ENCODE measurements around the gene NUTM2G. TPM values are rescaled to one million over a fixed set of nuclear protein-coding genes. Genes with fewer than 3 reads are reported as not detected.
"Not testable (repeated sequence)": the region's sequence is repeated elsewhere in the genome, so short reads cannot be mapped to it uniquely, and the experiment has no call there.

NUTM2G gene
- total RNA-seq, 2 experiments from 2014 or later, result not detected

DNA sequence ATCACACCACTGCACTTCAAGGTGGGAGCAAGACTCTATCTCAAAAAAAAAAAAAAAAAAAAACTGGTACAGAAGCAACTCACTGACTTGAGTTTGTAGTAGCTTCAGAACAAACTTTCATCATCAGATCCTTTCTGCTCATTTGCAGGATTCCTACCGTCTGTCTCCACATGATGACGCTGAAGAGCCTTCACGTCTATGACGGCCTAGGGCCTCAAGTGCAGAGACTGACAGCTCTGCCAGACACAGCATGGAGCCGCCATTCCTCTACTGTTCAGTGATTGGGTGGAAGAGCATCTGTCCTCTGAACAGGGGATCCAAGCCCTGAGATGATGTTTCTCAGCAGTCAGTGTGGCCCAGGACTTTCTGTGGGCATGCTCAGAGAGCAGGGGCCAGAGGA lies 3.1 kb upstream of the NUTM2G start:
- H3K36me3 Mint-ChIP-seq; H3K27me3 Mint-ChIP-seq; H3K4me3 Mint-ChIP-seq; DNase-seq; CTCF ChIA-PET; intact Hi-C loops (cut with micrococcal nuclease); H3K9me3 Mint-ChIP-seq; H3K27ac Mint-ChIP-seq; H3K4me1 Mint-ChIP-seq (ENCODE audit: low read depth); POLR2A ChIA-PET: not testable (repeated sequence)

DNA sequence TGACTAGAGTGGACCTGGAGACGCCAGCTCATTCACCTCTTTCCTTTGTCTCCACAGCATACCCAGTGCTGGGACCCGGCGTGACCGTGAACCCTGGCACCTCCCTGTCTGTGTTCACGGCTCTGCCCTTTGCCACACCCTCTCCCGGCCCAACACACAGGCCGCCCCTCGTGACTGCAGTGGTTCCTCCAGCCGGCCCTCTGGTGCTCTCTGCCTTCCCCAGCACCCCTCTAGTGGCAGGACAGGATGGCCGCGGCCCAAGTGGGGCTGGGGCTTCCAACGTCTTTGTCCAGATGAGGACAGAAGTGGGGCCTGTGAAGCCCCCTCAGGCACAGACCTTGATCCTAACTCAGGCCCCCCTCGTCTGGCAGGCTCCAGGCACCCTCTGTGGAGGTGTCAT lies 3.0 kb downstream of the NUTM2G start:
- H3K4me1 Mint-ChIP-seq (ENCODE audit: low read depth); H3K9me3 Mint-ChIP-seq; H3K27ac Mint-ChIP-seq; POLR2A ChIA-PET; CTCF ChIA-PET; H3K27me3 Mint-ChIP-seq; H3K4me3 Mint-ChIP-seq; H3K36me3 Mint-ChIP-seq; intact Hi-C loops (cut with micrococcal nuclease); DNase-seq: not testable (repeated sequence)

DNA sequence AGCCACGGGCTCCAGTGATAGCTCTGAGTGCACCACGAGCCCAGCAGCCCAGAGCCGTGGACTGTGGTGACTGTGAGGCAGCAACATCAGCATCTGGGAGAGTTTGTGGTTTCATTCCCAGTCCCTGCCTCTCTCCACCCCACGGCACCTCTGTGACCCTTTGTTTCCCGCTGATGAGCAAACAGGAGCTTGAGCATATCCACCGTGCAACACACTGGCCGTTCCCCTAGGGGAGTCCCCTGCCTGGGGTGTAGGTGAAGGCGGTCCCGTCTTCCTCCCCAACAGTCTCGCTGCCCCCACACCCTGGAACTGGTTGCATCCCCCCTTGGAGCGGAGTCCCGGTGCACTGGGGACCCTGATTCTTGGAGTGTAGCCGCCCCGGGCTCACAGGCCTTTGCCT lies 5.5 kb downstream of the NUTM2G start:
- H3K27ac Mint-ChIP-seq; CTCF ChIA-PET; H3K9me3 Mint-ChIP-seq; POLR2A ChIA-PET; DNase-seq; intact Hi-C loops (cut with micrococcal nuclease); H3K27me3 Mint-ChIP-seq; H3K36me3 Mint-ChIP-seq; H3K4me3 Mint-ChIP-seq; H3K4me1 Mint-ChIP-seq (ENCODE audit: low read depth): not testable (repeated sequence)

DNA sequence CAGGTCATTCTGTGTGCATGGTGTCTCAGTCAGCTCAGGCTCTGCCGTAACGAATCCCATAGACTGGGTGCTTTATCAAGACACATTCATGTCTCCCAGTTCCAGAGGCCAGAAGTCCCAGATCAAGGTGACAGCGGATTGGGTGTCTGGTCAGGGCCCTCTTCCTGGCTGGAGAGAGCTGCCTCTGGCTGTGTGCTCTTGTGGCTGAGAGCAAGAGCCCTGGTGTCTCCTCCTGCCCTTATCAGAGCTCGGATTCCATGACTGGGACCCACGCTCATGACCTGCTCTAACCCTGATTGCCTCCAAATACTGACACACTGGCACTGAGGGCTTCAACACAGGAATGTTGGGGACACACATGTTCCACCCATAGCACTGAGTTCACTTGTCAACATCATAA lies 6.1 kb downstream of the NUTM2G start:
- H3K9me3 Mint-ChIP-seq; DNase-seq; H3K36me3 Mint-ChIP-seq; H3K4me1 Mint-ChIP-seq (ENCODE audit: low read depth); H3K27ac Mint-ChIP-seq; intact Hi-C loops (cut with micrococcal nuclease); H3K27me3 Mint-ChIP-seq; H3K4me3 Mint-ChIP-seq; POLR2A ChIA-PET; CTCF ChIA-PET: not testable (repeated sequence)

DNA sequence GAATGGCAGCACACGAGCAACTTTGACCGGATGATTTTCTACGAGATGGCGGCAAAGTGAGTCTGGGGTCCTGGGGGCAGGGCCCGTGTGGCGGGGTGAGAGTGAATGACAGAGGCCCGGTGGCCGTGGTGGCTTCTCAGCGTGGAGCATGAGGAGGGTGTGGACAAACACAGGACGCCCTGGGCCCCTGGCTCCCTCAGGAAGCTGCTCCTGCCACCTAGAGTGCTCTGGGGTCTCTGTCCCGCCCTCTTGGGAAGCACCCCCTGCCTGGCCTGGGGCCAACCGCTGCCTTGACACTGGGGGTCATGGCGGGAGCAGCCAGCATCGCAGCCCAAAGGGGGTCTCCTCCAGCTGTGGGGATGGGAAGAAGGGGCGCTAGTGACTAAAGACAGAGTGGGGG lies 6.8 kb downstream of the NUTM2G start:
- POLR2A ChIA-PET; H3K27me3 Mint-ChIP-seq; H3K36me3 Mint-ChIP-seq; H3K4me3 Mint-ChIP-seq; DNase-seq; intact Hi-C loops (cut with micrococcal nuclease); H3K4me1 Mint-ChIP-seq (ENCODE audit: low read depth); H3K27ac Mint-ChIP-seq; H3K9me3 Mint-ChIP-seq; CTCF ChIA-PET: not testable (repeated sequence)

DNA sequence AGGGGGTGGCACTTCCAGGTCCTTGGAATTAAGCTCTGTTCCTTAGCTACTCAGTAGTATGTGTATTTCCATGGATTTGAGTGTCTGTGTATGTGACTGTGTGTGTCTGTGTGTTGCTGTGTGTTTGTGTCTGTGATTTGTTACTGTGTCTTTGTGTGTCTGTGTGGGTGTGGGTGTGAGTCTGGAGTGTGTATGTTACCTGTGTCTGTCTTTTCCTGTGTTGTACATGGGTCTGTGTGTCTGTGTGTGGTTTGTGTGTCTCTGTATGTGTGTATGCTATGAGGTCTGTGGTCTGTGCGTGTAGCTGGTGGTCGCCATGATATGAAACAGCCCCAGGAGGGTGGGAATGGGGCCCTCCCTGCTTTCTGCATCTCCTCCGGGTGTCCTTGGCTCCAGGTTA lies 8.8 kb downstream of the NUTM2G start:
- intact Hi-C loops (cut with micrococcal nuclease); CTCF ChIA-PET; POLR2A ChIA-PET; H3K9me3 Mint-ChIP-seq; H3K27ac Mint-ChIP-seq; H3K27me3 Mint-ChIP-seq; DNase-seq; H3K36me3 Mint-ChIP-seq; H3K4me3 Mint-ChIP-seq; H3K4me1 Mint-ChIP-seq (ENCODE audit: low read depth): not testable (repeated sequence)

DNA sequence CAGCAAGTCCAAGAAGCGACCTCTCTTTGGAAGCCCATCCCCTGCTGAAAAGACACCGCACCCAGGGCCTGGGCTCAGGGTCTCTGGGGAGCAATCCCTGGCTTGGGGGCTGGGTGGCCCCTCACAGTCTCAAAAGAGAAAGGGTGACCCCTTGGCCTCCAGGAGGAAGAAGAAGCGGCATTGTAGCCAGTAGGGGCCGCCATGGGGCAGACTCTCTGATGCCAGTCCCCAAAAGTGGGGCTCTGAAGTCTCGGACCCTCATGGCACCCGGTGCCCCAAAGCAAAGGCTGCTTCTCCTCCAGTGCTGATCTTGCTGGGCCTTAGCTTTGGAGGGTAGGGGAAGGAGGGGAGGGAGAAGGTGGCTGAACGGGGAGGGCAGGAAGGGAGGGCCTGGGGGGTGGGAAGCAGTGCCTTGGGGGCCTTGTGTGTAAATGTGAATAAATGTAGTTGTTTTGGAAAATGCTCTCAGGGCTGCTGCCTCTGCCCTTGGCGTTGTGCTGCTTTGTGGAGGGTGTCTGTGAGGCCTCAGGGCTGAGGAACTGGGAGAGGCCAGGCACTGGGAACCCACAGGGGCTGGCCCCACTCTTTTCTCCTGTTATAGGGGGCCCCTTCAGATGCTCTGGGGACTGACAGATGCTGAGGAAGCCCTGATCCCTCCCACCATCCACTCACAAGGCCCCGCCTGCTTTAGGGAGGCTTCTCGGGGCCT lies 10.5 kb downstream of the NUTM2G start:
- H3K9me3 Mint-ChIP-seq; intact Hi-C loops (cut with micrococcal nuclease); H3K4me3 Mint-ChIP-seq; DNase-seq; H3K4me1 Mint-ChIP-seq (ENCODE audit: low read depth); CTCF ChIA-PET; H3K27me3 Mint-ChIP-seq; H3K36me3 Mint-ChIP-seq; POLR2A ChIA-PET; H3K27ac Mint-ChIP-seq: not testable (repeated sequence)

DNA sequence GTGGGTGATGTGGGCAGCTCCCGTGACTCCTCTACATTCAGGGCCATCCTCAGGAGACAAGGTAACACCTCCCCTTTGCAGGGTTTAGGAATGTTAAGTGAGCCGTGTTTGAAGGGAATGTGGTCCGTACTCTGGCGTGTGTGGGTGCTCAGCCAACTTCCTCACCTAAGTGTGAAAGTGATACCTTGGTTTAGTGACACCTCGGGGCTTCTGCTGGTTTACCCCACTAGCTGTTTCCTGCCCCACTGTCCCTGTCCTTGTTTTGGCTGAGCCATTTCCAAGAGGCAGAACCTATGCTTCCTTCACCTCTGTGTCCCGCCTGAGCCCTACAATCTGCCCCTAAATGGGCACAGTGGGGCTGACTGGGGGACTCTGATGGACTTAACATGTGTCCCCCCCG lies 12.3 kb downstream of the NUTM2G start:
- H3K4me1 Mint-ChIP-seq (ENCODE audit: low read depth); H3K27ac Mint-ChIP-seq; H3K9me3 Mint-ChIP-seq; H3K36me3 Mint-ChIP-seq; CTCF ChIA-PET; DNase-seq; intact Hi-C loops (cut with micrococcal nuclease); POLR2A ChIA-PET; H3K4me3 Mint-ChIP-seq; H3K27me3 Mint-ChIP-seq: not testable (repeated sequence)

DNA sequence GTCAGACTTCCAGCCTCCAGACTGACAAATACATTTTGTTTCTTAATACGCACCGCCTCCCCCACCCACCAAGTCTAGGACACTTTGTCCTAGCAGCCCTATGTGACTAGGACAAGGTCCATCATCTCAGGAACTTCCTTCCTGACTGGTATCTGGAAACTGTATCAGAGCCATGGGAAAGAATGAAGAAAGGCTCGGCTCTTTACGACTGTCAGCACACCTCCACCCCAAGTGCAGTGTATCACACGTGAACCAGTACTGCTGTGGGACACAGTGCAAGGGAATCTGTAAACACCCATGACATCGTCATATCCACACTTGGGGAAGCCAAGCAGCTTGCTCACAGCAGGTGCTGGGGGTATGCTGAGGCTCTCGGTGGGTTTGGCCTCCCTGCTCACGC lies 13.0 kb downstream of the NUTM2G start:
- POLR2A ChIA-PET; intact Hi-C loops (cut with micrococcal nuclease); H3K27me3 Mint-ChIP-seq; CTCF ChIA-PET; DNase-seq; H3K9me3 Mint-ChIP-seq; H3K27ac Mint-ChIP-seq; H3K4me1 Mint-ChIP-seq (ENCODE audit: low read depth); H3K4me3 Mint-ChIP-seq; H3K36me3 Mint-ChIP-seq: not testable (repeated sequence)

DNA sequence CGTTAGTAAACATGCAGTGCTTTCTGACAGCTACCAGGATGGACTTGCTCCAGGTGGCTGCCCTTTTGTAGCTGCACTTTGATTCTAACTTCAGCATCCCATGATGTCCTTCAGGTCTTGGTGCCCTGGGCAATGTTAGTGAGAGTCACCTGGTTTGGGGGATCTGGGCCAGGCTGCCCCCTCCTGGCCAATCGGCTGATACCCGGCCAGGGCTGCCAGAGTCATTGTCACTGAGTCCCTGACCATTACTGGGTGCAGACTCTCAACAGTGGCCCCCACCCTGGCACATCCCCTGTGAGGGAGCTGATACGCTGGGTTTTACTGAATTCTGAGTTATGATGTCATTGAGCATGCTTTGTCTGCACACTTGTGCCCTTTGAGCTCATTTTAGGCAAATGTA lies 13.5 kb downstream of the NUTM2G start:
- H3K36me3 Mint-ChIP-seq; intact Hi-C loops (cut with micrococcal nuclease); CTCF ChIA-PET; H3K27me3 Mint-ChIP-seq; DNase-seq; H3K4me3 Mint-ChIP-seq; H3K27ac Mint-ChIP-seq; H3K9me3 Mint-ChIP-seq; H3K4me1 Mint-ChIP-seq (ENCODE audit: low read depth); POLR2A ChIA-PET: not testable (repeated sequence)

DNA sequence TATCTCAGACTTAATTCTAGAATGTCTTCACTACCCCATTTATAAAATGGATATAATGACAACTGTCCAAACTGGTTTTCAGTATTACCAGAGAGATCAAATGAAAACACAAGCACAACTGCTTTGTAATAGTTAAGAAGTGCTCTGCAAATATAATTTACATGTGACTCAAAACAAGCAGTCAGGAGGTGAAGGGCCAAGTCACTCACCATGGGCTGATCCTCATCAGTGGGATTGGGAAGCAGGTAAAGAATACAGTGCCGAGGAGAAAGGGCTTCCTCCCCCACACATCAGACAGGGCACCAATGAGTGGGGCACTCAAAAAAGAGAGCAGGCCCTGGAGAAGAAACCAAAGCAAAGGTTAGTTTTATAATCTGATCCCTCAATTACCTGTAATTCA lies 20.7 kb downstream of the NUTM2G start:
- DNase-seq; POLR2A ChIA-PET; H3K9me3 Mint-ChIP-seq; H3K4me3 Mint-ChIP-seq; H3K36me3 Mint-ChIP-seq; H3K4me1 Mint-ChIP-seq (ENCODE audit: low read depth); CTCF ChIA-PET; intact Hi-C loops (cut with micrococcal nuclease); H3K27me3 Mint-ChIP-seq; H3K27ac Mint-ChIP-seq: not testable (repeated sequence)

DNA sequence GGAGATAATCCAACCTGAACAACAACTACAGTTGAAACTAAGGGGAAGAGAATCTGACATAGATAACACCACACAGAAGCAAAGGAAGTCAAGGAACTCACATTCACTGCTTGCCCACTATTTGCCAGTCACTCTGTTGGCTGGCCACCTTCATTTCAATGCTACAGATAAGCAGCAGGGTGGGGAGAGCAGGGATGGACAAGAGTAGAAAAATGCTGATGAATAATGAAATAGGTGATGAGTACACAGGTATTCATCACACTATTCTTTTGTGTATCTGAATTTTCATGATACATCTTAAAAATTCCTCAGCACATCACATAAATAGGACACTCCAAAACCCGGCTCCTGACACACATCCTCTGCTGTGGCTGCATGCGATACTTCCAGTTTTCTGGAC lies 21.9 kb downstream of the NUTM2G start:
- H3K4me3 Mint-ChIP-seq; CTCF ChIA-PET; H3K27me3 Mint-ChIP-seq; H3K9me3 Mint-ChIP-seq; intact Hi-C loops (cut with micrococcal nuclease); H3K36me3 Mint-ChIP-seq; H3K27ac Mint-ChIP-seq; POLR2A ChIA-PET; DNase-seq; H3K4me1 Mint-ChIP-seq (ENCODE audit: low read depth): not testable (repeated sequence)

DNA sequence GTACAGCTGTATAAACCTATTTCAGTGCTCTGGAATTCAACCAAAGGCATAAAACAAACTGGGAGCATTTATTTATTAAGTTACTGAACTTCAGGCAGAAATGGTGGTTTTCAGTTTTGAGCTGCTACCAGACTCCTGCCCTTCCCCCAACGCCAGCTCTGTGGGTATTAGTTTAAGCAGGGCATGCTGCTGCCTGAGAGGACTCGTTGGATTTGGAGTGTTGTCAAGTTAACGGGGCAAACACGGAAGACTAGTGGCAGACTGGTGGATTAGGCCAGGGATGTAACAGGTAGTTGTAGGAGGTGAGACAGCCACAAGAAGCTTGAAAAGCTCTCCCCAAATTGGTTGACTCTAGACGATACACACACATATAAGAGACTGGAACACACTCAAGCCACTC lies 38.9 kb downstream of the NUTM2G start:
- H3K36me3 Mint-ChIP-seq; CTCF ChIA-PET; H3K27ac Mint-ChIP-seq; H3K27me3 Mint-ChIP-seq; H3K4me3 Mint-ChIP-seq; DNase-seq; H3K9me3 Mint-ChIP-seq; POLR2A ChIA-PET; intact Hi-C loops (cut with micrococcal nuclease): not testable (repeated sequence)
- peaks cover 12% of the 10 kb centered on the region for H3K4me1 Mint-ChIP-seq (ENCODE audit: low read depth)

DNA sequence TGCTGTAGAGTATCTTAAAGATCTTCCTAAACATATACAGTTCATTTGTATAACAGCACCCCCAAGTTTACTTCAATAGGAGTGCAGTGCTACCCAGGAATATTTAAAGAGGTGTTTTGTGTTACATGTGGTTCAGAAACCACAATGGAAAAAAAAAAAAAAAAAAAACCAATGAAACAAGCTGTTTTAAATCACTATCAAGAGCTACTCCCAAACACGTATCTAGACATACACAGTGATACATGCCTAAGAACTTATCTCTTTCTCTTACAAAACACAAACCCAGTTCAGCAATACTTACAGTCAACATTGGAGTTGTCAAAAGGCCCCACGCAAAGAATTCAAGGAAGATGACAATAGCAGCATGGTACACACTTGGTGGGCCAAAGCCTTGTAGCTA lies 43.9 kb downstream of the NUTM2G start:
- POLR2A ChIA-PET; intact Hi-C loops (cut with micrococcal nuclease): not testable (repeated sequence)

More for the DNA sequence above, 43.9 kb downstream of the NUTM2G start:
- H3K9me3 Mint-ChIP-seq, CTCF ChIA-PET, H3K4me3 Mint-ChIP-seq, DNase-seq, H3K27me3 Mint-ChIP-seq, H3K36me3 Mint-ChIP-seq: not testable (repeated sequence)
- Mint-ChIP-seq H3K4me1 (ENCODE audit: low read depth) (peaks cover 31% of the 10 kb centered on the region), H3K27ac (peak overlapping the region; percentile 2)

Measured in activated CD4-positive, alpha-beta memory T cell treated with anti-CD3 and anti-CD28 coated beads for 36 hours (primary cell).